Jurkat, Clone E6-1 (cell line): Measurements from ENCODE around the gene FIGLA.

Source experiments
- DNase-seq: peaks from one replicate; pipeline ENCODE4 v3.0.0-alpha.2; 2011; ENCODE audit warnings: low read depth, low spot score
- H3K4me3 ChIP-seq: 2 replicates; pipeline ENCODE4 v1.5.1; 2011; ENCODE audit warnings: mild to moderate bottlenecking, low read length, control low read depth, moderate library complexity

Gene FIGLA

GRCh38 chr2:70779491-70779890 is 11.0 kb downstream of the FIGLA start:
- no peak for DNase-seq
- H3K4me3 ChIP-seq: no peak overlapping the region

DNA sequence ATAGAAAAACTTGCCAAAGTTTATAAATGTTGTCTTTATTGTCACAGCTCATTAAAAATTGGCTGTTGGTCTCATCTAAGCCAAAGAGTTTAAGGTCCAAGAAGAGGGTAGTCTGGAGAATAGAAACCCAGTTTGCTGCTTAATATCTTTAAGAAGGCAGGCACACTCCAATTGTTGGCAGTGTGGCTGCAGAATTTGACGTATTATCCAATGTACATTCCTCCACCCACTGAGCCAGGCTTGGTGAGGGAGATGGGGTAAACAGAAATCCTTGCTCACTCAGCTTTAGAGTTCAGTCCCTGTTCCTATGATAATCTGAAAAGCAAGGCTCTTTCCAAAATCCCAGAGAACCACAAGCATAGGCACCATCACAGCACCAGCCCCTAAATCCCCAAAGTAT is 11.8 kb downstream of the FIGLA start:
- no peak for DNase-seq
- H3K4me3 ChIP-seq: no peak overlapping the region

DNA sequence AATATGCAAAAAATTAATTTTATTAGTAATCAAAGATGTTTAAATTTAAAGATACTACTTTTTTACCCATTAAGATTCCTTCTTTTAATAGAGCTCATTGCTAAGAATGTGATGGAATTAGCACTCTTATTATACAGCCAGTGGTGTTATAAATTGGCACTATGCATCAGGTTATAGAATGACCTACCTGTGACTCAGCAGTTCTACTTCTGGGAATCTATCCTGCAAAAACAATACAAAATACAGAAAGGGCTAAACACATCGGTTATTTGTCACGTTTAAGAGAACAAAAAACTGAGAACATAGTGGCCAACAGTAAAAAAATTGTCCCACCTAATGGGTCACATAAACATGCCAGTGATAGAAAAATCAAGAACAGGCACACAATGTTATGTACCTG is 13.0 kb downstream of the FIGLA start:
- no peak for DNase-seq
- H3K4me3 ChIP-seq: no peak overlapping the region

- DNase-seq: no peak
- no peak overlapping the region for H3K4me3 ChIP-seq
Measured at GRCh38 chr2:70776266-70776665, 14.2 kb downstream of the FIGLA start.

GRCh38 chr2:70775141-70775540 is 15.3 kb downstream of the FIGLA start:
- no peak overlapping the region for H3K4me3 ChIP-seq
- no peak for DNase-seq

GRCh38 chr2:70772486-70773155 is 17.8 kb downstream of the FIGLA start:
- DNase-seq: peak; percentile 18
- H3K4me3 ChIP-seq: no peak overlapping the region

DNA sequence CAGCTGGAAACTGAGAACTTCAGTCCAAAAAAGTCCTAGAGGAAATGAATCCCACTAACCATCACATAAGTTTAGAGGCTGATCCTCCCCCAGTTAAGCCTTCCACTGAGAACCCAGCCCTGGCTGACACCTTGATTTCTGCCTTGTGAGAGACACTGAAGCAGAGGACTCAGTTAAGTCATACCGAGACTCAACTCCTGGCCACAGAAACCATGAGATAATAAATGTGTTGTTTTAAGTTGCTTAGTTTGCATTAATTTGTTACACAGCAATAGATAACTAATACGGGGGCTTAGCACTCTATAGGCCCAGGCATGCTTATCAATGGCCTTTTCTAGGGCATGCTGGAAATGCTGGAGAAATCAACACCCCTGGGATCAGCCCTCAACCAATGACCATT is 19.0 kb downstream of the FIGLA start:
- DNase-seq: no peak
- no peak overlapping the region for H3K4me3 ChIP-seq

GRCh38 chr2:70769450-70769849 is 21.0 kb downstream of the FIGLA start:
- H3K4me3 ChIP-seq: no peak overlapping the region
- DNase-seq: no peak

GRCh38 chr2:70768590-70769085 is 21.8 kb downstream of the FIGLA start:
- no peak overlapping the region for H3K4me3 ChIP-seq
- no peak for DNase-seq

DNA sequence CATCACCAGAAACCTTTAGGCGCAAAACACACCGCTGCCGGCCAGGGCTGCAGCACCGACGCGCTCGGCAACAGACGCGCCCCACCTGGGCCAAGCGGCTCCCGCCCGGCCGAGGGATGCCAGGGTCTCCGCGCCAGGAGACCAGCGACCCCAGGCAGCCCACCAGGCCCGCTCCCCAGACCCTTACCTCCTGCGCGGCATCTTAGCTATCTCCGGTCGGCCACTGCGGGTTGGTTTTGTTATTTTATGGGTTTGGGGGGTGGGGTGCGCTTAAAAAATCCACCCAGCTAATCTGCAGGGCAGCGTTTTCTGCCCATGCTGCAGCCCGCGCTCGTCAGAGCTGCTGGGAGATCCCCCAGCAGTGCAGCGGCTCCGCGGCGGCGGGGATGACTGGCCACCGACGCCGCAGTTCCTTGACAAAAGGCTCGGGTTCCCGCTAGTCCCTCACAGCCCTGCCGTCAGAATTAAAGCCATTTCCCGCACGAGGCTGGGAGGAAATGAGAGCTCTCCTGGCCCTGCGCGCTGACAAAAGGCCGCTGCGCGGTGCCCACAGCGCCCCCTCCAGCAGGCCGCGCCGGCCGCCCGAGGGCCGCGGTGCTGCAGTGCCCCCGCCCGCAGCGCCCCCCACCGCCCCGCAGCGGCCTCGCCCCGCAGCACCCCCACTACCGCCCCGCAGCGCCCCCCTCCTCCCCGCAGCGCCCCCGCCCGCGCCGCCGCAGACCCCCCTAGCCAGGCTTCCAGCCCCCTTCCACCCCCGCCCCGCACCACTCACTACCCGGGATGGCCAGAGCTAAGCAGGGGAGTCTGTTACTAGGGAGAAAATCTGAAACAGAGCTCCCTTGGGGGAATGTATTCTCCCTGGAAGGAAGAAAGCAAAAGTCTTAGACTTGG is 22.5 kb downstream of the FIGLA start, which contains the start of gene ADD2:
Gene ADD2, minus strand, starts transcription at position 502 of the 891 bp plus-strand sequence. CDS start 61,792 bp downstream, outside the sequence.
- H3K4me3 ChIP-seq: peak within 1 kb of the TSS; percentile 47
- peak; percentile 12 for DNase-seq

DNA sequence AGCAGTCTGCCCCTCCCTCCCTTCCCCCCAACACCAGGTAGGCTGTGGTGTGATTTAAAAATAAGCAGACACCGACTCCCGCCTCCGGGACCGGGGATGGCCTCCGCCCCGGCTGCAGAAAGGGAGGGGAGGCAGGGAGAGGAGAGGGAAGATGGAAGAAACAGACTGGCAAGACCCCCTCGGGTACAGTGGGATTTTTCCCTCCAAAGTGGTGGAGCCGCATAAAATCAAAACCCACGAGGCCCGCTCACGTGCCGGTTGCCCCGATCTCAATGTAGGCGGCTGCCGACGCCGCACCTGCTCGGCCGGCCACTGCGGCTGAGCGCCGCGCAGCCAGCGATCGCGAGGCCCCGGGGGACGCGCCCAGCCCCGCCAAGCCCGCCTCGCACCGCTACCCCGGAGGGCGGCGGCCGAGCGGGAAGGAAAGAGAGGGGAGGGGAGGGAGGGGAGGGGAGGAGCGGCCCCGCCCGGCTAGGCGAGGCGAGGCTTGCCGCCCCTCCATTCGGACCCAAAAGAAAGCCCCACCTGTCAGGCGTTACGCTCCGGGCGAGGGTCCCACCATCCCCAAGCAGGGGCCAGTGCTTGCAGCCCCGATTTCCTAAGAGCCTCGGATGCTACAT is 23.3 kb downstream of the FIGLA start:
- H3K4me3 ChIP-seq: peak overlapping the region; percentile 47
- no peak for DNase-seq

DNA sequence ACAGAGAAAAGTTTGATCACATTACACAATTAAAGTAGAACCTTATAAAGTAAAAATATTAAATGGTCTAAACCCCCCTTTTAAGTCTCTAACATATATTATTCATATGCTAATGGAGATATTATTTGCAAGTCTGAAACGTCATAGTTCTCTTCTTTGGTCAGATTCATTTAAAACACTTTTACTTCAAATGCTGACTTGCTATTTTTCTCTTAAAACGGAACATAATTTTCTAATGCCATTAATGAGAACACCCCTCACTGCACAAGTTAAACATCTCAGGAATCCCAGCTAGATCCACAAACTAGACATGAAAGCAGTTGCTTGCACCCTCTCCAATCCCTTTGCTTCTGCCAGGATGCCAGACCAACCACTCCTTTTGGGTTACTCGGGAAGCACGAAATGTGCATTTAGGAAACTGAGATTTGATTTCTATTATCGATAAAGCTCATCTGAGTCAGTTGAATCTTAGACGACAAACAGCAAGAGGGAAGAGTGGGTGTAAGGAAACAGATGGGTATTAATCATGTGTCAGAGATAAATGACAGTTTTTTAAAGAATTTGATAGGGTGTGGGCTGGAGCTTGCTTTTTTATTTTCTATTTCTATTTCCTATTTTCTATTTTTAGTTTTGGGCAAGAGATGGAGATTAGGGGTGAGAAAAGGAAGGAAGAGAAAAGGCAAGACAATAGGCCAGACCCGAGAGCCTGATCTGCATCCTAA is 23.9 kb downstream of the FIGLA start:
- DNase-seq: no peak
- no peak overlapping the region for H3K4me3 ChIP-seq

- DNase-seq: no peak
- H3K4me3 ChIP-seq: no peak overlapping the region
Measured at GRCh38 chr2:70765507-70765906, 24.9 kb downstream of the FIGLA start.

DNA sequence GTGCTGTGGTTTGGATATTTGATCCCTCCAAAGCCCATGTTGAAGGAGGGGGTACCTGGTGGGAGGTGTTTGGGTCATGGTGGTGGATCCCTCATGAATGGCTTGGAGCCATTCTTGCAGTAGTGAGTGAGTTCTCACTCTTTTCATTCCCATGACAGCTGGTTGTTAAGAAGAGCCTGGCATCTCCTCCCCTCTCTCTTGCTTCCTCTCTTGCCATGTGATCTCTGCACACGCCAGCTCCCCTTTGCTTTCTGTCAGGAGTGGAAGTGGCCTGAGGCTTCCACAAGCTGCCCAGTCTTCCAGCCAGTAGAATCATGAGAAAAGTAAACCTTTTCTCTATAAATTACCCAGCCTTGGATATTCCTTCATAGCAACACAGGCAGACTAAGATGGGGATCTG is 31.0 kb downstream of the FIGLA start:
- no peak overlapping the region for H3K4me3 ChIP-seq
- no peak for DNase-seq

DNA sequence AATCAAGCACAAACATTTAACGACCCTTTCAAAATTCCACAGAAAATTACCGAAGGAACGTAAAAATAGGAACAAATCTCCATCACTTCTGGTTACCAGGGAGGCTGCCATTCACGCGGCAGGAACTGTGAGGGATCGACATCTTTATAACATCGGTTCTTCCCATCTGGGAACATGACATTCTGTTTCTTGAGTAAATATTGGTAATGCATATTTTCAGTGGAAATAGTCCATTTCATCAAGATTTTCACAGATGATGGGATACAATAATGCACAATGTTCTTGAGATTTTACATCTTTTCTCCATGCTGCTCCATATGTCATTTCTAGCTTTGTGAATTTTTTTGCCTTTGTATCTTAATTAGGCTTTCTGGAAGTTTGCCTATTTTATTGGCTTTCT is 32.5 kb downstream of the FIGLA start:
- no peak overlapping the region for H3K4me3 ChIP-seq
- DNase-seq: no peak

DNA sequence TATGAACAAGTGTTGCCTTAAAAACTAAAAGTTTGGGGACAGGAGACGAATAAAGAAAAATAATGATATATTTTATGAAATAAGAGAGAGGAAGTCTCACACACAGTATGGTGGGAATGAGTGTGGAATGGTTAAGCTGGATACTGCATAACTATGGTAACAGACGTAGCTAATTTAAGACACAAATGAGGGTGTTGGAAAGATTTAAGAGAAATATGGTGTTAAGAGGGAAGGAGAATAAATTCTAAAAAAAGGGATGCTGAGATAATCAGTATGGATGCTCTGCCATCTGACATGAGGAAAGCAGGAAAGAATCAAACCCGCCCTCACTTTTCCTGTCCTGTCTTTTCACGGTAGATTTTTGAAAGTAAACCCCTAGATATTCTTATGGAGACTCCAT is 33.1 kb downstream of the FIGLA start:
- DNase-seq: no peak

GRCh38 chr2:70756128-70756527 is 34.3 kb downstream of the FIGLA start:
- H3K4me3 ChIP-seq: no peak overlapping the region
- DNase-seq: no peak

More for the DNA sequence above, 33.1 kb downstream of the FIGLA start:
- H3K4me3 ChIP-seq: no peak overlapping the region

DNA sequence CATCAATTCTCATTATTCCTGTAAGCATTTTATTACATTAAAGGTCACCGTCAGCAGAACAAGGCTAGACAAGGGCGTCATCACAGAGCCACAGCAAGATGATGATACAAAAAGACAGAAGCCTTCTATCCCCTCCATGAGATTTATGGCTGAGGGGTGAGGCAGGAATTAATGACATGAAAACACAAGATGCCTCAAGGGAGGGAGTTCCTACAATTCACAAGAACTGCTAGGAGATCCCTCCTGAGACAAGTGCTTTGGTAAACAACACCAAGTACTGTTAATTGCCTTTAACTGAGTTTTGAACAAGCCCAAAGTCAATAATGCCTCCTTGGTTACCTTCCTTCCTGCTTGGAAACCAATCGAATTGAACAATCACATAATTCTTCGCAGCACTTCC is 36.5 kb downstream of the FIGLA start:
- H3K4me3 ChIP-seq: no peak overlapping the region
- DNase-seq: no peak

DNA sequence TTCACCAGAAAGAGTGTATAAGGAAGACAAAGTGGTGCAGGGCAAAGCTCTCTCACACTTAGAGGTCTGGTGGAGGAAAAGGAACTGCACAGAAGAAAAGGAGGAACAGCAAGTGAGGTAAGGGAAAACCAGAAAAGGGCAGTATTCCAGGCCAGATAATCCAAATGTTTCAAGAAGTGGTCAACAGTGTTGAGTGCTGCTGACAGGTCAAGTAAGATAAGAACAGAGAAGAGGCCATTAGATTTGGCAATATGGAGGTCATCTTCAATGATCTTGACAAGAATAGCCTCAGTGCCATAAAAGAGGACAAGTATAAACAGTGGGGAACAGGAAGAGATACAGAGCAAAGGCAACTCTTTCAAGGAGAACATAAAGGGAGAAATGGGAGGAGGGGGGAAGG is 37.4 kb downstream of the FIGLA start:
- no peak for DNase-seq
- no peak overlapping the region for H3K4me3 ChIP-seq
